Gastrocnemius medialis (tissue), 4 donors: Measurements from ENCODE around the gene STK4.

Experiments
- POLR2A ChIP-seq, 2 donors: fragments of 450-650 bp; IDR thresholded peaks; one replicate each; pipeline ENCODE4 v1.6.1; 2017; ENCODE audit warnings: antibody characterized with exemption in 2 of 2, mild to moderate bottlenecking in 2 of 2, moderate library complexity in 2 of 2
- TF ChIP-seq, protein P1 (sequence below), 5 experiments: fragments of 450-650 bp in 3 of 5; fragments of 200-600 bp in 2 of 5; sonication (generic) in 2 of 5; IDR thresholded peaks in 4 of 5; conservative IDR thresholded peaks in 1 of 5; 1 replicate in 4 of 5; 2 replicates in 1 of 5; pipeline ENCODE4 v1.5.1; 2016 to 2019; ENCODE audit warnings: antibody characterized with exemption in 5 of 5, mild to moderate bottlenecking in 3 of 5, moderate library complexity in 3 of 5

DNA sequence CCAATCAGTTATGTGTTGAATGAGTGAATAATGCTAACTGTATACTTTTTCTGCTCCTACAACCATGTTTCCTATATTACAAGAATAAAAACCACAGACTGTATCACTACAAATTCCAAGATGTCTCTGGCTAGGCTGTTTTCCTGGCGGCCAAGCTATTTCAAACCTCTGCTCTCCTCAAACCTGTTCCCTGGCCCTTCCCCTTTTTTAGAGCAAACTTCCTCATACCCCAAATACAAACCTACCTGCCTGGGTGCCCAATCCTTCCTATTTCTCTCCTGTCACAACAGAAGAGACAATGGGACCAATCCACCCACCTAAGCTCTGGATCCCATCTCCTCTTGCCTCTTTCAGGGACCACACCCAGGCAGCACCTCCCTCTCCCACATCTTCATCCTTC lies 13.6 kb upstream of the STK4 start:
- TF ChIP-seq, protein P1, sequence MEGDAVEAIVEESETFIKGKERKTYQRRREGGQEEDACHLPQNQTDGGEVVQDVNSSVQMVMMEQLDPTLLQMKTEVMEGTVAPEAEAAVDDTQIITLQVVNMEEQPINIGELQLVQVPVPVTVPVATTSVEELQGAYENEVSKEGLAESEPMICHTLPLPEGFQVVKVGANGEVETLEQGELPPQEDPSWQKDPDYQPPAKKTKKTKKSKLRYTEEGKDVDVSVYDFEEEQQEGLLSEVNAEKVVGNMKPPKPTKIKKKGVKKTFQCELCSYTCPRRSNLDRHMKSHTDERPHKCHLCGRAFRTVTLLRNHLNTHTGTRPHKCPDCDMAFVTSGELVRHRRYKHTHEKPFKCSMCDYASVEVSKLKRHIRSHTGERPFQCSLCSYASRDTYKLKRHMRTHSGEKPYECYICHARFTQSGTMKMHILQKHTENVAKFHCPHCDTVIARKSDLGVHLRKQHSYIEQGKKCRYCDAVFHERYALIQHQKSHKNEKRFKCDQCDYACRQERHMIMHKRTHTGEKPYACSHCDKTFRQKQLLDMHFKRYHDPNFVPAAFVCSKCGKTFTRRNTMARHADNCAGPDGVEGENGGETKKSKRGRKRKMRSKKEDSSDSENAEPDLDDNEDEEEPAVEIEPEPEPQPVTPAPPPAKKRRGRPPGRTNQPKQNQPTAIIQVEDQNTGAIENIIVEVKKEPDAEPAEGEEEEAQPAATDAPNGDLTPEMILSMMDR (IDR thresholded peaks at IDR 0.05 in 4 of 5, conservative IDR thresholded peaks at IDR 0.05 in 1 of 5) = no peak
- no peak for TF ChIP-seq POLR2A (IDR thresholded peaks at IDR 0.05)
